Activated T-helper 17 cell treated with anti-CD3 and anti-CD28 coated beads, Interleukin-2, amount 50 U/mL, for 72 hours (primary cell): ENCODE data around the gene CCDC51. TPM values are rescaled to one million over a fixed set of nuclear protein-coding genes. Genes with fewer than 3 reads are reported as not detected.

ENCODE experiments used
- ATAC-seq: fragments of 150-1000 bp; cut with Tn5 transposase; replicated peaks from 2 replicates; pipeline ENCODE4 v1.10.0; 2021; ENCODE audit warnings: mild to moderate bottlenecking, moderate library complexity
- H3K27ac Mint-ChIP-seq: one replicate; pipeline ENCODE4 v1.8.0; 2022; ENCODE audit warnings: mixed read lengths
- H3K27me3 Mint-ChIP-seq: one replicate; pipeline ENCODE4 v1.8.0; 2022; ENCODE audit warnings: mixed read lengths
- H3K36me3 Mint-ChIP-seq: one replicate; pipeline ENCODE4 v1.8.0; 2022; ENCODE audit warnings: low read depth, mild to moderate bottlenecking, mixed read lengths
- H3K4me1 Mint-ChIP-seq: one replicate; pipeline ENCODE4 v1.8.0; 2022; ENCODE audit warnings: mixed read lengths
- H3K4me3 Mint-ChIP-seq: one replicate; pipeline ENCODE4 v1.8.0; 2022; ENCODE audit warnings: mild to moderate bottlenecking, mixed read lengths
- H3K9me3 Mint-ChIP-seq: one replicate; pipeline ENCODE4 v1.8.0; 2022; ENCODE audit warnings: mixed read lengths
- total RNA-seq, 2 donors: library from RNA; stranded (reverse); gene quantifications; one replicate each; pipeline ENCODE4 v1.2.3, GENCODE V29; 2022

The CCDC51 gene
- total RNA-seq, 2 donors from 2014 or later = 15.5 to 28.4 TPM

GRCh38 chr3:48423241-48423882 lies 16.6 kb downstream of the CCDC51 start:
- no peaks in the 10 kb centered on the region for H3K27me3 Mint-ChIP-seq
- no peak overlapping the region for H3K4me3 Mint-ChIP-seq
- H3K36me3 Mint-ChIP-seq = no peaks in the 10 kb centered on the region
- no peaks in the 10 kb centered on the region for H3K4me1 Mint-ChIP-seq
- no peaks in the 10 kb centered on the region for H3K9me3 Mint-ChIP-seq
- no peak overlapping the region for H3K27ac Mint-ChIP-seq
- ATAC-seq = no peak

- no peaks in the 10 kb centered on the region for H3K4me1 Mint-ChIP-seq
- H3K4me3 Mint-ChIP-seq = no peak overlapping the region
- no peak overlapping the region for H3K27ac Mint-ChIP-seq
- H3K9me3 Mint-ChIP-seq = no peaks in the 10 kb centered on the region
- H3K36me3 Mint-ChIP-seq = no peaks in the 10 kb centered on the region
- ATAC-seq = no peak
- H3K27me3 Mint-ChIP-seq = no peaks in the 10 kb centered on the region
Observed at GRCh38 chr3:48422681-48423080, 17.2 kb downstream of the CCDC51 start.

GRCh38 chr3:48422272-48422671 lies 17.6 kb downstream of the CCDC51 start:
- H3K27ac Mint-ChIP-seq = no peak overlapping the region
- H3K4me3 Mint-ChIP-seq = no peak overlapping the region
- no peaks in the 10 kb centered on the region for H3K36me3 Mint-ChIP-seq
- H3K4me1 Mint-ChIP-seq = no peaks in the 10 kb centered on the region
- no peak for ATAC-seq
- no peaks in the 10 kb centered on the region for H3K9me3 Mint-ChIP-seq
- no peaks in the 10 kb centered on the region for H3K27me3 Mint-ChIP-seq

- no peak for ATAC-seq
- Mint-ChIP-seq H3K36me3 (no peaks in the 10 kb centered on the region), H3K4me1 (no peaks in the 10 kb centered on the region), H3K27ac (no peak overlapping the region), H3K27me3 (no peaks in the 10 kb centered on the region), H3K4me3 (no peak overlapping the region), H3K9me3 (no peaks in the 10 kb centered on the region)
Observed at GRCh38 chr3:48420561-48420960, 19.4 kb downstream of the CCDC51 start.

- ATAC-seq = no peak
- Mint-ChIP-seq H3K9me3 (no peaks in the 10 kb centered on the region), H3K27me3 (no peaks in the 10 kb centered on the region)
Observed at GRCh38 chr3:48419597-48419996, 20.3 kb downstream of the CCDC51 start.

GRCh38 chr3:48419149-48419548 lies 20.8 kb downstream of the CCDC51 start:
- no peak overlapping the region for H3K27ac Mint-ChIP-seq
- ATAC-seq = no peak
- no peaks in the 10 kb centered on the region for H3K4me1 Mint-ChIP-seq
- no peaks in the 10 kb centered on the region for H3K36me3 Mint-ChIP-seq
- no peaks in the 10 kb centered on the region for H3K9me3 Mint-ChIP-seq
- no peaks in the 10 kb centered on the region for H3K27me3 Mint-ChIP-seq
- no peak overlapping the region for H3K4me3 Mint-ChIP-seq

More at GRCh38 chr3:48419597-48419996, 20.3 kb downstream of the CCDC51 start:
- H3K4me1 Mint-ChIP-seq = no peaks in the 10 kb centered on the region
- H3K36me3 Mint-ChIP-seq = no peaks in the 10 kb centered on the region
- no peak overlapping the region for H3K27ac Mint-ChIP-seq
- no peak overlapping the region for H3K4me3 Mint-ChIP-seq

- H3K4me3 Mint-ChIP-seq = no peak overlapping the region
- no peak overlapping the region for H3K27ac Mint-ChIP-seq
- ATAC-seq = no peak
- H3K27me3 Mint-ChIP-seq = no peaks in the 10 kb centered on the region
- H3K36me3 Mint-ChIP-seq = no peaks in the 10 kb centered on the region
- H3K9me3 Mint-ChIP-seq = no peaks in the 10 kb centered on the region
- no peaks in the 10 kb centered on the region for H3K4me1 Mint-ChIP-seq
Observed at GRCh38 chr3:48418651-48419050, 21.3 kb downstream of the CCDC51 start.

GRCh38 chr3:48418140-48418539 lies 21.8 kb downstream of the CCDC51 start:
- Mint-ChIP-seq H3K27me3 (no peaks in the 10 kb centered on the region), H3K4me1 (no peaks in the 10 kb centered on the region), H3K27ac (no peak overlapping the region), H3K4me3 (no peak overlapping the region), H3K9me3 (no peaks in the 10 kb centered on the region), H3K36me3 (no peaks in the 10 kb centered on the region)
- ATAC-seq = no peak

GRCh38 chr3:48417529-48418108 lies 22.3 kb downstream of the CCDC51 start:
- H3K36me3 Mint-ChIP-seq = no peaks in the 10 kb centered on the region
- no peaks in the 10 kb centered on the region for H3K27me3 Mint-ChIP-seq
- no peaks in the 10 kb centered on the region for H3K9me3 Mint-ChIP-seq
- ATAC-seq = no peak
- no peak overlapping the region for H3K4me3 Mint-ChIP-seq
- no peaks in the 10 kb centered on the region for H3K4me1 Mint-ChIP-seq
- H3K27ac Mint-ChIP-seq = no peak overlapping the region

- H3K4me1 Mint-ChIP-seq = no peaks in the 10 kb centered on the region
- no peak overlapping the region for H3K27ac Mint-ChIP-seq
- no peaks in the 10 kb centered on the region for H3K27me3 Mint-ChIP-seq
- H3K4me3 Mint-ChIP-seq = no peak overlapping the region
- no peaks in the 10 kb centered on the region for H3K9me3 Mint-ChIP-seq
- no peak for ATAC-seq
- H3K36me3 Mint-ChIP-seq = no peaks in the 10 kb centered on the region
Observed at GRCh38 chr3:48416546-48416945, 23.4 kb downstream of the CCDC51 start.

GRCh38 chr3:48416091-48416505 lies 23.8 kb downstream of the CCDC51 start:
- Mint-ChIP-seq H3K27ac (no peak overlapping the region), H3K4me3 (no peak overlapping the region), H3K9me3 (no peaks in the 10 kb centered on the region), H3K36me3 (no peaks in the 10 kb centered on the region), H3K27me3 (no peaks in the 10 kb centered on the region), H3K4me1 (no peaks in the 10 kb centered on the region)
- ATAC-seq = no peak

- no peaks in the 10 kb centered on the region for H3K27me3 Mint-ChIP-seq
- no peaks in the 10 kb centered on the region for H3K4me1 Mint-ChIP-seq
- H3K4me3 Mint-ChIP-seq = no peak overlapping the region
- no peak overlapping the region for H3K27ac Mint-ChIP-seq
- no peak for ATAC-seq
- H3K9me3 Mint-ChIP-seq = no peaks in the 10 kb centered on the region
- H3K36me3 Mint-ChIP-seq = no peaks in the 10 kb centered on the region
Observed at GRCh38 chr3:48415251-48415953, 24.5 kb downstream of the CCDC51 start.

- ATAC-seq = no peak
- H3K4me1 Mint-ChIP-seq = no peaks in the 10 kb centered on the region
- H3K4me3 Mint-ChIP-seq = no peak overlapping the region
- no peak overlapping the region for H3K27ac Mint-ChIP-seq
- H3K36me3 Mint-ChIP-seq = no peaks in the 10 kb centered on the region
- H3K27me3 Mint-ChIP-seq = no peaks in the 10 kb centered on the region
- H3K9me3 Mint-ChIP-seq = no peaks in the 10 kb centered on the region
Observed at GRCh38 chr3:48414376-48415250, 25.3 kb downstream of the CCDC51 start.

- ATAC-seq = no peak
- Mint-ChIP-seq H3K4me1 (no peaks in the 10 kb centered on the region), H3K4me3 (no peak overlapping the region), H3K36me3 (no peaks in the 10 kb centered on the region), H3K27ac (no peak overlapping the region), H3K9me3 (no peaks in the 10 kb centered on the region), H3K27me3 (no peaks in the 10 kb centered on the region)
Observed at GRCh38 chr3:48413611-48414010, 26.3 kb downstream of the CCDC51 start.
